ENCODE results near the gene GLRX3.

Gene GLRX3

DNA sequence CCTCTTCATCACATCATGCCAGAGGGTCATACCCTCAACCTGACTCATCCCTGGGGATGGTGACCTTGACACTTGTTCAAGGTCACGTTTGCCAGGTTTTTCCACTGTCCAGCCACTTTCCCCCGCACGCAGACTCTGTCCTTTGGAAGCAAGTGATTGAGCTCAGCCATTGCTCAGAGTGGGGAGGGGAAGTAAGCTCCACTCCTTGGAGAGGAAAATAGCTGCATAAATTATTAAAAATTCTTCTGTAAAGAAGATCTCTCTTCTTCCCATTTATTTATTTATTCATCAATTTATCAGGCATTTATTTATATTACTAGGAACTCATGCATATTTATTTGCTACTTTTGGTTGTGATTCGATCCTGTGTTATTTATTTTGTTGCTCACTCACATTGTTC, 88.0 kb downstream of the GLRX3 start:
- Histone ChIP-seq H3K27ac (no peak overlapping the region), H3K27me3 (no peaks in the 10 kb centered on the region), H3K36me3 (peaks cover 0 to 5% (median 0%) of the 10 kb centered on the region in 11 experiments; a peak in 1 of 22 replicates), H3K4me2 (no peak overlapping the region), H4K20me1 (no peaks in the 10 kb centered on the region; a peak in 2 of 22 replicates), H3K9me3 (replicated peaks in 1 of 11) (peaks cover 16 to 39% (median 26%) of the 10 kb centered on the region in 11 experiments), H3K4me3 (no peak overlapping the region), H3K4me1 (no peaks in the 10 kb centered on the region), H3K9ac (no peak overlapping the region)
- TF ChIP-seq Cebpa-rat (IDR thresholded peaks at IDR 0.05), result no peak

- Histone ChIP-seq H3K4me3 (no peak overlapping the region), H3K9ac (no peak overlapping the region), H3K4me1 (no peaks in the 10 kb centered on the region), H3K27me3 (no peaks in the 10 kb centered on the region), H3K27ac (no peak overlapping the region), H3K4me2 (no peak overlapping the region), H3K9me3 (replicated peaks in 1 of 11) (peaks cover 16 to 45% (median 26%) of the 10 kb centered on the region in 11 experiments), H4K20me1 (peaks cover 0 to 1% (median 0%) of the 10 kb centered on the region in 11 experiments; a peak in 2 of 22 replicates), H3K36me3 (peaks cover 0 to 5% (median 0%) of the 10 kb centered on the region in 11 experiments; a peak in 1 of 22 replicates)
- no peak for TF ChIP-seq Cebpa-rat (IDR thresholded peaks at IDR 0.05)
These were observed 89.8 kb downstream of the GLRX3 start for GRCh38 chr10:130226012-130226411.

DNA sequence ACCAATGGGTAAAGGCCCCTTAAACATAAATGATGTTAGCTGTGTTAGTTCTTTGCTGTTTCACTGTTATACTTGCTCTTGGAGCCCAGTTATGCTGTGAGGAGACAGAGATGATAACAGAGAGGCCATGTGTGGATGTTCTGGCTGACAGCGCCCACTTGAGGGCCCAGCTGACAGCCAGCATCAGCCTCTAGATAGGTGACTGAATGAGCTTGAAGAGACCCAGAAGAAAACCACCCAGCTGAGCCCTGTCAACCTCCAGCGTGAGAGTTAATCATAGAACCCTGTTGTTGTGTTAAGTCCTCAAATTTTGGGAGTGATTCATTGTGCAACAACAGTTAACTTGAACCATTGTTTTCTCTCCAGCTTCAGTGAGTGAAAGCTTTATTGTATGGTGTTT, 91.7 kb downstream of the GLRX3 start:
- Histone ChIP-seq H3K4me3 (no peak overlapping the region), H3K9ac (no peak overlapping the region), H3K4me2 (no peak overlapping the region), H4K20me1 (peaks cover 0 to 17% (median 0%) of the 10 kb centered on the region in 11 experiments; a peak in 3 of 22 replicates), H3K9me3 (replicated peaks in 1 of 11) (peaks cover 16 to 45% (median 26%) of the 10 kb centered on the region in 11 experiments), H3K4me1 (no peaks in the 10 kb centered on the region), H3K36me3 (peaks cover 0 to 5% (median 0%) of the 10 kb centered on the region in 11 experiments; a peak in 1 of 22 replicates), H3K27me3 (peaks cover 0 to 6% (median 0%) of the 10 kb centered on the region in 11 experiments; a peak in 1 of 22 replicates), H3K27ac (no peak overlapping the region)
- no peak for TF ChIP-seq Cebpa-rat (IDR thresholded peaks at IDR 0.05)
